ENCODE data around the gene DNAJC16.

DNA sequence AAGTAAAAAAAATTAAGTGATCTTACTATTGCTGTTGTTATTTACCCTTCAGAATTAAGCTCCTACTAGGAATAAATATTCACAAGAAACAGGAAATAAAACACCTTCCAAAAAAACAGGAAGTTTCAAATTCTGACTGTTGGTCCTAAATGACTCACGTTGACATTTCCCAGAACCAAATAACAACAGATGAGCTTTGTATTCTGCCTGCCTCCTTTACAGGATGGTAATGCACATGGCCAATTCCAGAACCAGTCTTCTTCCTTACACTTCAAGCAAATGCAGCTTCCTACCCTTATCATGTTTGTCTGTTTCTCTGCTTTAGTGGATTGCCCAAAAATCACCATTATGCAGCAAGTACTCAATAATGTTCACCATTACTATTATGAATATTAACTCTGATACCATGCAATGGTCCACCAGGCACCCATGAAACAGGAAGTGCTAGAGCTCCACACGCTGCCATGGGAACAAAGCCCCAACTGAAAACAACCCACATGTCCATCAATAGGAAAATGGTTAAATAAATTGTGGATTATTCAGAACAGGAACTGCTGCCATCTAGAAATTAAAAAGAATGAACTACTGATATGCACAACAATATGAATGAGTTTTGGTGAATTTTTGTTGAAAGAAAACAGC lies 11.5 kb upstream of the DNAJC16 start:
- TF ChIP-seq, protein P1, sequence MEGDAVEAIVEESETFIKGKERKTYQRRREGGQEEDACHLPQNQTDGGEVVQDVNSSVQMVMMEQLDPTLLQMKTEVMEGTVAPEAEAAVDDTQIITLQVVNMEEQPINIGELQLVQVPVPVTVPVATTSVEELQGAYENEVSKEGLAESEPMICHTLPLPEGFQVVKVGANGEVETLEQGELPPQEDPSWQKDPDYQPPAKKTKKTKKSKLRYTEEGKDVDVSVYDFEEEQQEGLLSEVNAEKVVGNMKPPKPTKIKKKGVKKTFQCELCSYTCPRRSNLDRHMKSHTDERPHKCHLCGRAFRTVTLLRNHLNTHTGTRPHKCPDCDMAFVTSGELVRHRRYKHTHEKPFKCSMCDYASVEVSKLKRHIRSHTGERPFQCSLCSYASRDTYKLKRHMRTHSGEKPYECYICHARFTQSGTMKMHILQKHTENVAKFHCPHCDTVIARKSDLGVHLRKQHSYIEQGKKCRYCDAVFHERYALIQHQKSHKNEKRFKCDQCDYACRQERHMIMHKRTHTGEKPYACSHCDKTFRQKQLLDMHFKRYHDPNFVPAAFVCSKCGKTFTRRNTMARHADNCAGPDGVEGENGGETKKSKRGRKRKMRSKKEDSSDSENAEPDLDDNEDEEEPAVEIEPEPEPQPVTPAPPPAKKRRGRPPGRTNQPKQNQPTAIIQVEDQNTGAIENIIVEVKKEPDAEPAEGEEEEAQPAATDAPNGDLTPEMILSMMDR (conservative IDR thresholded peaks at IDR 0.05; ENCODE audit: low read length): no peak
- no peak for TF ChIP-seq EZH2phosphoT487 (IDR thresholded peaks at IDR 0.05; ENCODE audit: borderline replicate concordance, low read depth, low read length)

All from OCI-LY7 (cell line).